Measurements from ENCODE around the gene CCDC159.
A peak's percentile ranks its signal among the peaks of the same experiment; 100 is the strongest.
"Not testable (repeated sequence)": the region's sequence is repeated elsewhere in the genome, so short reads cannot be mapped to it uniquely, and the experiment has no call there.

Gene CCDC159

DNA sequence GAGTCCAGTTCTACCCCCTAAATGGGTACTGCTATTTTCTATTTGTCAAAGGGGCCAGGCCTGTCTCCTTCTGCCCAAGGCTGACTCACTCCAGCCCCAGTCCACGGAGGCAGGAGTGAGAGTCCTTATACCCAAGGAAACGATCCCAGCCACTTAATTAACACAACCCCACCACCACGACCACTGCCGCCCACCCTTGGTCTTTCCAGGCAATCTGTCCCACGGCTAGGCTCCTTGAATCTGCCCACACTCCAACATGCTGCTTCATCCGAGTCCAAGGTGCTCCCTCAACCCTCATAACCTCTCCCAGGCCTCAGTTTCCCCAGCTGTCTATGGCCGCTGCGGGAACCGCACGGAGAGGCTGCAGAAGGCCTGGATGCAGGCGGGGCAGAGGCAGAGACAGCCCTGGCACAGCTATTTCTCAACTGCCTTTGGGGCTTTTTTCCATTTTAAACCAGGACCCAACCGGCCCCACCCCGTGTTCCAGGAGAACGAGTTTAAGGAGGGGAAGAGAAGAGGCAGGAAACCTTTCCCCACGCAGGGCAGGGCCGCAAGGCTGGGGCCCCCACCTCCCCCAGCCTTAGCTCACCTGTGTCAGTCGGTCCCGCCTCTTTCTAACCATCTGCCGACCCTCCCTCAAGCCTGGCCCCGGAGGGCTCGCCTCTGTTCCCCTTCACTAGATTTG, 7.6 kb upstream of the CCDC159 start:
- no peak for DNase-seq

DNA sequence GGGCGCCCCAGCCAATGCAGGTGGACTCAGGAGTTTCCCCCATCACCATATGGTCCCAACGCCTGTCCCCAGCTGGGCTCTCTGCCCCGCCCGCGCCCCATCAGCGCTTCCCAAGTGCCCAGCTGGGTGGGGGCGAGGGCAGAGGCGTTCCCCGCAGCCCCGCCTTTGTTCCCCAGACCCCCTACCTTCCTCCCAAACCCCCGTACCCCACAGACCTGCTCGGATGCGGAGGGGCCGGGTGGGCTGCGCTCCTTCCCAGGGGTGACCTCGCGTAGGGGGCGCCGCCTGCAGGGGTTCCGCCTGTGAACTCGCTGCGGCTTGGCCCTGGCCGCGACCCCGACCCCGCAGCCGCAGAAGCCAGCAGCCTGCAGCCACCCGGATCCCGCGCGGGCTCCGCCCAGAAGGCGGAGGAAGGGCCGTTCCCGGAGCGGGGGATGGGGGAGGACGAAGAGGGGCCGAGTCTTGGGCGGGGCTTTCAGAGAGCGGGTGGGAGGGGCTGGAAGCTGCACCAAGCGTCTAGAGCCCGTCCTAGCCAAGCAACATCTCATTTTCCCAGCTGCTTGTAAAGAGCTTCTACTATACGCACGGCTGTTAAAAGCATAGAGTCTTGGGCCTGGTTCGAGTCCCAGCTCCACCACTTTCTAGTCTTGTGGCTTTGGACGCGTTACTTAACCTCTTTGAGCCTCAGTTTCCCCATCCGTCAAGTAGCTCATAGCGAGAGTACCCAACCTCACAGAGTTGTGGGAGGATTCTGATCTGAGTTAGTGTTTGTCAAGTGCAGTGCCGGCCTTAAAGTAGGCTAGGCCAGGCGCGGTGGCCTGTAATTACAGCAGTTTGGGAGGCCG, 6.8 kb upstream of the CCDC159 start, which contains the start of gene RAB3D:
Gene RAB3D (minus strand): TSS at position 404 of the 845 bp plus-strand sequence. CDS start 2,258 bp downstream, outside the sequence.
- DNase-seq: peak; percentile 87 to 90

DNA sequence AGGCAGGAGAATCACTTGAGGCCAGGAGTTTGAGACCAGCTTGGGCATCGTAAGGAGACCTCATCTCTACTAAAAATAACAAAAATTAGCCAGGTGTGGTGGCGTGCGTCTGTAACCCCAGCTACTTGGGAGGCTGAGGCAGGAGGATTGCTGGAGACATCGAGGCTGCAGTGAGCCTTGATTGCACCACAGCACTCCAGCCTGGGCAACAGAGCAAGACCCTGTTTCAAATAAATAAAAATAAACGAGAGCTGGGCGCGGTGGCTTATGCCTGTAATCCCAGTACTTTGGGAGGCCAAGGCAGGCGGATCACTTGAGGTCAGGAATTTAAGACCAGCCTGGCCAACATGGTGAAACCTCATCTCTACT, 6.2 kb upstream of the CCDC159 start:
- not testable (repeated sequence) for DNase-seq

DNA sequence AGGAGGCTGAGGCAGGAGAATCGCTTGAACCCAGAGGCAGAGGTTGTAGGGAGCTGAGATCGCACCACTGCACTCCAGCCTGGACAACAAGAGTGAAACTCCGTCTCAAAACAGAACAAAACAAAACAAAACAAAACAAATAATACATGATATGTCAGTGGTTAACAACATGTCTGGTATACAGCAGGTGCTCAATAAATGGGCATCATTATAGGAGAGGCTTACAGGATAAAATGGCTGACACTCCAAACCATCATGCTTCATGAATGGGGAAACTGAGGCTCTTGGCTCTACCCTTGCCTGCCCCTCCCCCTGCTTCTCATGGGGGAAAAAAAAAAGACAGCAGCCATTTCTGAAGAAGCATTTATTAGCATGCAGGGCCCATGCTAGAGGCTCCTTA, 3.9 kb upstream of the CCDC159 start:
- no peak for DNase-seq

DNA sequence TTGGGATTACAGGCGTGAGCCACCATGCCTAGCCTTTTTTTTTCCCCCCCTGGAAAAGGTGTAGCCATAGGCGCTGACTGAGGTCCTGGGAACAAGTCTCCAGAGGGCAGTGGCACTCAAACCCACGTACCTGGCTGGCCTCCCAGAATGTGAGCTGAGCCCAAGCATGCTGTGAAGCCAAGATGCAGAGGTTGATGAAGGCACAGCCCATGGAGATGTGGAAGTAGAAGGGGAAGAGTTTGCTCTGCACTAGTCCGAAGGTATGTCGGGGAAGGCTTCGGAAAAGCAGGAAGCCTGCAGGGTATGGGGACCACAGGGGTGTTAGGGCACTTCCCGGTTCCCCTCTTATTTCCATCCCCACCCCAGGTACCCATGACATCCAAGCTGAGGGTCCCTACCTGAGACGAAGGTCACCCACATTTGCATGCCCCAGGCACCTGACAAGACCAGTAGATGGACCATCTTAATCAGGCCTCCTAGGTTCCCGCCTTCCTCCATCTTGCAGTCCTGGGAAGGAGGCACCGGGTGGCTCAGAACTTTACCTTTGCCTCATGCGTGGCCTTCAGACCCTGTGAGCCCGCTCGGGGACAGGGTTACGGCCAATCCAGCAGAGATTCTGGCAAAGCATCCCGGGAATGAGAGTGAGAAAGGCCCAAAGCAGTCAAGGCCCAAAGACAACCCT, 1.1 kb upstream of the CCDC159 start:
- DNase-seq: no peak

DNA sequence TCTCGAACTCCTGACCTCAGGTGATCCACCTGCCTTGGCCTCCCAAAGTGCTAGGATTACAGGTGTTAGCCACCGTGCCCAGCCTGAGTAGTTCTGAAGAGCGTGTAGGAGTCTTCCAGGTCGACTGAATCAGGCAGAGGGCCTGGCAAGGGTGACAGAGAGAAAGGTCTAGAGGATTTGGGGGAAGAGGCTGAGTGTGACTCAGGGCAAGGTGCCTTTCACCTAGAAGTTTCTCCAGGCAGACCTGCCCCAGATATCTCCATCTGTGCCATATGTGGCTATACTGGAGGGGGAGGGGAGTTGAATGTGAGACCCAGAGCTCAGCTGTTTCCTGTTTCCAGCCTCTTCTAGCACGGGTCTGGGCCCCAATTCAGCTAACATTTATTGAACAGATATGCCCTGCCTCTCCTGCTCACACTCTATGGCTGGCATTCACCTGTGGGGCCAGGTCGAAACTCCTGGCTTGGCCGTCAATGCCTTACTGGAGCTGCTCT, 1.3 kb downstream of the CCDC159 start:
- no peak for DNase-seq

DNA sequence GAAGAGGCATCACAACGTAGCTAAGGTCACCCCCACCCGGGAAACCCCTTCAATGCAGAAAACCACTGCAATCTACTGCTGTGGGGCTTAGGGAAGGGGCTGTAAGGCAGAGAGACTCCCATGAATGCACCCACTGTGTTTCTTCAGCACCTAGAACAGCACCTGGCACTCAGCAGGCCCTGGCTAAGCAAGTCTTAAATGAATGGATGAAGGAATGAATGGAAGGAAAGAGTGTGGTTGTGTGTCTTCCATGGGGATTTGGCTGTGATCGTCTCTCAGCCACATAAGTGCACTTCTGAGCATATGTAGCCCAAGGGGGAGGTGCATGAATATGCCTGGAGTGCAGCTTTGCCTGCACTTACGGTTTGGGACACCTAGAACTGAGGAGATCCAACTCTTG, 2.9 kb downstream of the CCDC159 start:
- DNase-seq: no peak

DNA sequence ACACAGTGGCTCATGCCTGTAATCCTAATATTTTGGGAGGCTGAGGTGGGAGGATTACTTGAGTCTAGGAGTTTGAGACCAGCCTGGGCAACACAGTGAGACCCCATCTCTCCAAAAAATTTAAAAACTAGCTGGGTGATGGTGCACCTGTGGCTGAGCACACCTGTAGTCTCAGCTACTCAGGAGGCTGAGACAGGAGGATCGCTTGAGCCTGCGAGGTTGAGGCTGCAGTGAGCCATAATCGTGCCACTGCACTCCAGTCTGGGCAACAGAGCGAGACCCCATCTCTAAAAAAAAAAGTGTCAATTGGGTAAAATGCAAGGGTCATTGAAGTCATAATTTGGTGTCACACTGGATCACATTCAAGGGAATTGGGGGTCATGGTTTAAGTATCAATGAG, 7.8 kb downstream of the CCDC159 start:
- DNase-seq: not testable (repeated sequence)

DNA sequence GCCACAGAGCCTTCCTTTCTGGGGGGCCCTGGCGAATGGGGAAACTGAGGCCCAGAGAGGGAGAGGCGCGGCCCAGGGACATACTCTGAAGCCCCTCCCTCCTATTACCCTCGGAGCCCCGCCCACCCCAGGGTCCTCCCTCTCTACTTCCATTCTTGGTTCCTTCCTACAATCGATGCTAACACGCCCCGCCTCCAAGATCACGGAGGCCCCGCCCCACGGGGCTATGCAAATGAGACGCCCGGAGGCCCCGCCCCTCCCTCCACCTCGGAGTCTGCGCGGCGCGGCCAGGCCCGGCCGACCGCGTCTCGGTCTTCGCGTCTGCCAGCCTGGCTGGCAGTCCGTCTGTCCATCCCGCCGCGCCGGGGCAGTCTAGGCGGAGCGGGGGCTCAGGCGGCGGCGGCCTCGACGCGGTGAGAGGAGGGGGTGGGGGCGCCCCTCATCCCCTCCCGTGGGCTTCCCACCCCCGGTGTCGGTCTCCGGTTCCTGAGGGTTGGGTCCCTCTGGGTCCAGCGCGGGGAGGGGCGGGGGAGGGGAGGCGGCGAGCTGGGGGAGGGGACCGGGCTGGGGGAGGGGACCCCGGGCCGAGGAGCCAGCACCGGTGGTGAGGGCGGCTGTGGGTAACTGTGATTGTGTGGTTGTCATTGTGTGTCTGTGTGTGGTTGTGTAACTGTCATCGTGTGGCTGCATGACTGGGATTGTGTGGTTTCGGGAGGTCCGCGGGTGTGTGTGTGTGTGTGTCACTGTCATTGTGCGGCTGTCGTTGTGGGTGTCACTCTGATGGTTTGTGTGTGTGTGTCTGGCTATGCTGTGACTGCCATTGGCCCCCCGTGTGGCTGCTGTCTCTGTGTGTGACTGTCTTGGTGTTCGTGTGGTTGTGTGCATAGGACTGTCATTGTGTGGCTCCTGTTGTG, 9.1 kb downstream of the CCDC159 start, which contains the start of gene PLPPR2:
Gene PLPPR2 (plus strand): TSS at position 273 of the 914 bp plus-strand sequence. CDS start 2,242 bp downstream, outside the sequence.
- peak; percentile 91 to 92 for DNase-seq

DNA sequence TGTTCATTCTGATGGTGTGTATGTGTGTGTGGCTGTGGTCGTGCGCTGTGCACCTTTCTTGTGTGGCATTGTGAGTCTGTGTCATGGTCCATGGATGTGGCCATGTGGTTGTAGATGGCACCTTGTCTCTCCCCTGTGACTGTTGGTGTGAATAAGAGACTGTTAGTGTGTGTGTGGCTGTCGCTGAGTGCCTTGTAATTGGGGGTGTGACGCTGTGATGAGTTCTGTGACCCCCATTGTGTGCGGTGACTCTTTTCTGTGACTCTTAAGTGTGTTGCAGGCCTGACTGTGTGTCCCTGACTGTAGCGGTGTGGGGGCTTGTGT, 9.7 kb downstream of the CCDC159 start:
- no peak for DNase-seq

DNA sequence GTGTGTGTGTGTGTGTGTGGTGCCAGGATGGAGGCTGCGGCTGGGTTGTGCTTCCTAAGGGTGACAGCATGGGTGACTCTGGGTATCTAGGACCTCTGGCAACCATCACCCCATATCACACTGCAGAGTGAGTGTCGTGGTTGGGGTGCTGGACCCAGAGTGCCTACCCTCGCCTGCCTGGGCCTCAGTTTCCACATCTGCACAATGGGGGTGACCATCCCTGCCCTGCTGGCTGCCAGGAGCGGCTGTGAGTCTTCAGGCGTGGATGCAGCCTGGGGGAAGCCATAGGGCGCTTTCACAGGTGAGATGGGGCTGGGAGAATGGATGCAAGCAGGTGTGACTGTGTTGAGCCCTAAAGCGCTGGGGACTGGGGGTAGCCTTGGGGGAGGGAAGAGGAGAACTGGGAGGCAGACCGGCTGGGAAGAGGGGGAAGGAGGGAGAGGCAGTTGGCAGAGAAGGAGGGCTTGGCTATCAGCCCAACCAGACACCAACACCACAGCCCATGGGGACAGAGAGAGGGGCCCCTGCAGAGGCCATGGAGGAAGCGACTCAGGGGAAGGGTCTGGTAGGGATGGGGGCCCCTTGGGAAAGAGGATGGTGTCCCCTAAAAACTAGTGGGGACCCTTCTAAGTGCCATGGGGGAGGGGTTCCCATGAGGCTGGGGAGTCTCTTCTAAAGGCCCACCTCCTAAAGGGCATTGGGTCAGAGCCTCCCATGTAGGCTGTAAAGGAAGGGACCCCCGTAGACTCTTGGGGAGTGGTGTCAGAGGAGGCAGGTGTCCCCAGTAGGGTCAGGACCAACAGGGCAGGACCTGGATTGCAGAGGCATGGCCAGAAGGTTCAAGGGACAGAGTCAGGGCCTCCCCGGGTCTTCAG, 10.6 kb downstream of the CCDC159 start:
- DNase-seq: no peak

DNA sequence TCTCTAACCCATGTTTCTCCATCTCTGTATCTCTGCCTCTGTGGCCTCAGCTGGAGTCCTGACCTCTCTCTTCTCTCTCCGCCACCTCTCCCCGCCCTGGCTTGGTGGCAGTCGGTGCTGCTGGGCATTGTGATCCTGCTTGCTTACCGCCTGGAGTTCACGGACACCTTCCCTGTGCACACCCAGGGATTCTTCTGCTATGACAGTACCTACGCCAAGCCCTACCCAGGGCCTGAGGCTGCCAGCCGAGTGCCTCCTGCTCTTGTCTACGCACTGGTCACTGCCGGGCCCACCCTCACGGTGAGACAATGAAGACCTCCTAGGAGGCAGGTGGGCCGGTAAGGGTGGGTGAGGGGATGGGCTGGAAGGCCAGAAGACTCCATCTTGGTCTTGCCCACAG, 13.1 kb downstream of the CCDC159 start:
- DNase-seq: no peak

DNA sequence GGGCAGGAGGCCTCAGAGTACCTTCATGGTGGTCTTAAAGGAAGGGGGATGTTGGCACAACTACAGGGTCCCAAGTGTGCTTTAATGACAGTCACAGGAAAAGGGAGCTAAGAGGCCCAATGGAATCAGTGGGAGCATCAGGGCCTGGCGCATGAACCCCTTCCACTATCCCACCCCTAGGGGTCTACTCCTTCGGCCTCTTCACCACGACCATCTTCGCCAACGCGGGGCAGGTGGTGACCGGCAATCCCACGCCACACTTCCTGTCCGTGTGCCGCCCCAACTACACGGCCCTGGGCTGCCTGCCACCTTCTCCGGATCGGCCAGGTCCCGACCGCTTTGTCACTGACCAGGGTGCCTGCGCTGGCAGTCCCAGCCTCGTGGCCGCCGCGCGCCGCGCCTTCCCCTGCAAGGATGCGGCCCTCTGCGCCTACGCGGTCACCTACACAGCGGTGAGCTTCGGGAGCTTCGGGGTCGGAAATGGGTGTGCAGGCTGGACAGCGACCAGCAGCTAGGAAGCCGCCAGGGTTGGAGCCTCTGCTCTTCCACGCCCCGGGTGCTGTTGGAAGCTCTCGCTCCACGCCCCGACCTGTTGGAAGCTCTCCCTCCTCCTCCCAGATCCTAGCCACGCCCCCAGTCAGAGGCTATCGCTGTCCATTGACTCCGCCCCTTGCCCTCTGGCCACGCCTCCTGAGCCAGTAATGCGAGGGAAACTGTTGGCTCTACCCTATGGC, 14.9 kb downstream of the CCDC159 start:
- peak; percentile 52 to 57 for DNase-seq

DNA sequence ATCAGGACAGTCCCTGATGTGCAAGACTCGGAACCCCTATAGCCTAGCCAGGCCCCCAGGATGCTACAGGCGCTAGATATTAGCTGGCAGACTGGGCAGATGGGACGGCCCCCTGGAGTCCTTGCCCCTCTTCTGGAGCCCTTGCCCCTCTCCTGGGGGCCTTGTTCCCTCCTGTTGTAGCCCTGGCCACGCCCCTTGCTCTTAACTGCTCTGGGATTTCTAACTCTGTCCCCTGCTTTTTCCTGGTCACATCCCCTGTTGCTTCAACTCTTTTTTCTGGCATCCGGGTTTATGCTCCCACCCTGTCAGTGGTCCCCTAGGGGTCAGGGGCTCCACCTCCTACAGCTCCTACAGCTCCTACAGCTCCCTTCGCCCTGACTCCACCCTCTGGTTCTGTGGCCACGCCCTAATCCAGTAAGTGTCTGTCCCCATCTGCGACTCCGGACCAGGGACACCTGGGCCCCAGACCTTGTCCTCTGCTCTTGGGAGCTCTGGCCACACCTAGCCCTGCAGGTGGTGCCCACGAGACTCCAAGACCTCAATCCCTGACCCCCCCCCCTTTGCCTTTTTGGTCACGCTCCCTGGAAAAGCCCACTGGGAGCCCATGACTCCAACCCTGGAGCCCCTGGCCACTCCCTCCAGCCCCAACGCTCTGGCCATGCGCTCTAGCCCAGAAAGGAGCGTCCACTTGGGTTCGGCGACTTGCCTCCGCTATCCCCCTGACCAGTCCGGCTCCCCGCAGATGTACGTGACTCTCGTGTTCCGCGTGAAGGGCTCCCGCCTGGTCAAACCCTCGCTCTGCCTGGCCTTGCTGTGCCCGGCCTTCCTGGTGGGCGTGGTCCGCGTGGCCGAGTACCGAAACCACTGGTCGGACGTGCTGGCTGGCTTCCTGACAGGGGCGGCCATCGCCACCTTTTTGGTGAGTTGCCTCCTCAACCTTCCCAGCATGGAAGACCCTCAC, 15.7 kb downstream of the CCDC159 start:
- no peak for DNase-seq

DNA sequence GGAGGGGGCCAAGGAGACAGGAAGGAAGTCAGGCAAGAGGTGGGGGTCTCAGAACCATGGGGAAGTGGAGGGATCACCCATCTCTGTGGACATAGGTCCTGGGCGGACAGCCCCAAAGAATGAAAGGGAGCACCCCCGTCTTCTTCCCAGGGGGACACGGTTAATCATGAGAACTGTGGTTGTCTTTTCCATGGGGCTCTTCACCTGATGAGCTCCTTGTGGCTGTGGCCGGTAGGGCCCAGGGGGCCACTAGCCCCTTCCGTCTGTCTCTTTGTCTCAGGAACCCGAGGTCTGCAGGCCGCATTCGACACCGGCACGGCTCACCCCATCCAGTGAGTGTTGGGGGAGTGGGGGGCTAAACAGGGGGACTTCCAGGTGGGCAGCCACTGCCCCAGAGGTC, 17.6 kb downstream of the CCDC159 start:
- DNase-seq: no peak

DNA sequence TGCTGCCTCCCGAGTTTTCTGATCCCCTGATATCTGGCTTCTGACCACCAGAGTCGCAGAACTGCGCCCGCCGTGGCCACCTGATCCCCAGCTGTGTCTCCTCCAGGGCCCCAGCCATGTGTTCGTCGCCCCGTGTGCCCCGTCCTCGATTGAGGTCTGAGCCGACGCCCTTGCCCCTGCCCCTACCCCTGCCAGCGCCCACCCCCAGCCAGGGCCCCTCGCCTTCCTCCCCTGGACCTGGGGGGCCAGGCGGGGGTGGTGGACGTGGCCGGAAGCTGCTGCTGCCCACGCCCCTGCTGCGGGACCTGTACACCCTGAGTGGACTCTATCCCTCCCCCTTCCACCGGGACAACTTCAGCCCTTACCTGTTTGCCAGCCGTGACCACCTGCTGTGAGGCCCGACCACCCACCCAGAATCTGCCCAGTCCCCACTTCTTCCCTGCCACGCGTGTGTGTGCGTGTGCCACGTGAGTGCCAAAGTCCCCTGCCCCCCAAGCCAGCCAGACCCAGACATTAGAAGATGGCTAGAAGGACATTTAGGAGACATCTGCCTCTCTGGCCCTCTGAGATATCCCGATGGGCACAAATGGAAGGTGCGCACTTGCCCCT, 18.1 kb downstream of the CCDC159 start:
- no peak for DNase-seq

DNA sequence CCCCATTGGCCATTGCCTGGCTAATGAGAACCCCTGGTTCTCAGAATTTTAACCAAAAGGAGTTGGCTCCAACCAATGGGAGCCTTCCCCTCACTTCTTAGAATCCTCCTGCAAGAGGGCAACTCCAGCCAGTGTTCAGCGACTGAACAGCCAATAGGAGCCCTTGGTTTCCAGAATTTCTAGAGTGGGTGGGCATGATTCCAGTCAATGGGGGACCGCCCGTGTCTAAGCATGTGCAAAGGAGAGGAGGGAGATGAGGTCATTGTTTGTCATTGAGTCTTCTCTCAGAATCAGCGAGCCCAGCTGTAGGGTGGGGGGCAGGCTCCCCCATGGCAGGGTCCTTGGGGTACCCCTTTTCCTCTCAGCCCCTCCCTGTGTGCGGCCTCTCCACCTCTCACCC, 18.6 kb downstream of the CCDC159 start:
- DNase-seq: no peak

DNA sequence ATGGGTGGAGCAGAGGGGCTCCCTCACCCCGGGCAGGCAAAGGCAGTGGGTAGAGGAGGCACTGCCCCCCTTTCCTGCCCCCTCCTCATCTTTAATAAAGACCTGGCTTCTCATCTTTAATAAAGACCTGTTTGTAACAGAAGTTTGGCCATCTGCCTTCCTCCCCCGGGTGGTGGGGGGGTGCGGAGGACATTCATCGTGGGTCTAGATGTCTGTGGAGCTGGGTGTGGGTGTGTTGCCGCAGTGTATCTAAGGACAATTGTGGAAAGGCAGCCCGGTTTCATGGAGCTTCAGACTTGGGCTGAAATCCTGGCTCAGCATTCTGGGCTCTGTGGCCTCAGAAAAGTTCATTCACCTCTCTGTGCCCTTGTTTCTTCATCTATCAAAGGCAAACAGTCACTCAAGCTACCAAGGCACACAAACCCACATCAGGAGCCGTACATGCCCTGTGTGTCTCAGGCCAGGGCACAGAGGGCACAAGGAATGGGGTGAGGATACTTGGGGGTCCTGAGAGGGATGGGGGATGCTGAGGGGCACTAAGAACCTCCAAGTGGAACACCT, 19.3 kb downstream of the CCDC159 start:
- DNase-seq: no peak

DNA sequence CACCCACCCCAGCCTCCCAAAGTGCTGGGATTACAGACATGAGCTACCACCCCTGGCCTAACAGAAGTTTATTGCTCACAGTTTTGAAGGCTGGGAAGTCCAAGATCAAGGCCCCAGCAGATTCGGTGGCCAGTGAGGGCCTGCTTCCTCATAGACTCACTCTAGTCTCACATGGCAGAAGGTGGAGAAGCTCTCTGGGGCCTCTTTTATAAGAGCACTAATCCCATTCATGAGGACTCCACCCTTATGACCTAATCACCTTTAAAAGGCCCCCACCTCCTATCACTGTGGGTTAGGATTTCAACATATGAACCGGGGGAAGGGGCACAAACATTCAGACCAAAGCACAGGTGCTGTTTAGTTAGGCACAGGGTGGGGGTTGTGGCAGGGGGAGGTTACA, 21.2 kb downstream of the CCDC159 start:
- DNase-seq: no peak

All from activated T-cell treated with anti-CD3 and anti-CD28 coated beads, Interleukin-2, amount 50 U/mL, for 48 hours (primary cell).